HEK293 (cell line): ENCODE measurements around the gene PTPRN2.

Source experiments
- KLF10 ChIP-seq: fragments of 450-650 bp; IDR thresholded peaks from 2 replicates; pipeline ENCODE4 v1.5.1; 2018; ENCODE audit warnings: missing biosample characterization, mild to moderate bottlenecking, missing genetic modification characterization
- MZF1 ChIP-seq: fragments of 450-650 bp; formaldehyde crosslinking; IDR thresholded peaks from 2 replicates; pipeline ENCODE4 v1.5.1; 2017; ENCODE audit warnings: missing biosample characterization, missing genetic modification characterization, borderline replicate concordance
- ZNF701 ChIP-seq: fragments of 450-650 bp; formaldehyde crosslinking; IDR thresholded peaks from 2 replicates; pipeline ENCODE4 v1.5.1; 2016; ENCODE audit warnings: missing biosample characterization, missing genetic modification characterization

DNA sequence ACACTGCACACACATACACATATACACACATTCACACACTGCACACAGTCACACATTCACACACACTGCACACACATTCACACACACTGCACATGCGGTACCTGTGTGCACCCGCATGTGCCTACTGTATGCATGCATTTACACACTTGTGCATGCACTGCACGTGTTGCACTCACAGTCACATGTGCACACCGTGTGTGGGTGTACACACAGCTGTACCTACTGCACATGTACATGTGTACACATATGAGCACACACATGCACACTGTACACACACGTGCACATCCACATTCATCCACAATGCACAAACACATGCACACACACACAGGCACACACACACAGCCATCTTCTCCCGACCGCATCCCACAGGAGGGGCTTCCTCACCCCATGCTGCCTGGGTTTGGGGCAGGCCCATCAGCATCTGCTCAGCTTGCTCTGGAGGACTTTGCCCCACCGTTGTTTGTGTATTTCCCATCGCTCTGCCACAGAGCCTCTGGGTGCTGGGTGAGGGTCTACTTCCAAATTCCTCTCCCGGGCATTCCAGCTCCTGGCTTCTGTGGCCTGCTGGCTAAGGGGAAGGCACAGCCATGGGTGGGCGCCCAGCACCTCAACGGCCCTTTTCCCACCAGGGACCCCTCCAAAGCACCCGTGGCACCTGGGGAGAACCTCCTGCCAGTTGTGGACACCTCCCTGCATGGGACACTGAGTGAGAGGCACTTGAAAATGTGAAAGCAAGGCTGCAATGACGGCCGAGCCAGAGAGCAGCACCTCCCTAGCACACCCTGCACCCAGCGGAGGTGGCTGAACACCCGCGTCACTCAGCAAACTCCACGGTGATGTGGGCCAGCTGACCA, 324.3 kb downstream of the PTPRN2 start:
- TF ChIP-seq KLF10 (tag by site-specific recombination), result no peak
- TF ChIP-seq ZNF701 (tag by site-specific recombination), result no peak
- TF ChIP-seq MZF1 (tag by site-specific recombination), result no peak
